Measurements from ENCODE around the gene BRAP.
"Not testable (repeated sequence)": the region's sequence is repeated elsewhere in the genome, so short reads cannot be mapped to it uniquely, and the experiment has no call there.

BRAP gene

DNA sequence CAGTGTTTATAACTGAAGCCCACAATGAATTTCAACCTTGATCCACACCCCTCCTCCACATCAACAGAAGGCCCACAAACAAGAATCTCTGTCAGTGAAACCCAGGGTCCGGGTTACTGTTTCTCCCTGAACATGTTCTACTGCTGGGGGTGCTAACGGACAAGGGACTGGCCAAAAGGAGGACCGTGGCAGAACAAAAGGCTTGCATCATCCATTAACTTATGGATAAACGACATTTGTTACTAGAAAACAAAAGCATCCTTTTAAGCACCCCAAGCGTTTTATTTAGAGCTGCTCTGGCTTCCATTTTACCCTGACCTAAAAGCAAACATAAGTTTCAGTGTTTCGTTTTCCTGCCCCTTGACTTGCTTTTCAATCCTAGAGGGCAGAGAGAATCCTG, 32.2 kb downstream of the BRAP start:
- no peak overlapping the region for H3K27ac ChIP-seq (replicated peaks; ENCODE audit: low read length)
- peaks cover 20 to 90% of the 10 kb centered on the region in 2 donors for H3K36me3 ChIP-seq (replicated peaks in 1 of 2; ENCODE audit: control insufficient read depth in 2 of 2, insufficient read depth in 2 of 2, low read length in 2 of 2)
- no peak overlapping the region for H2AK5ac ChIP-seq (ENCODE audit: low read depth, low read length)
- no peak for DNase-seq (ENCODE audit: low spot score)
- H3K23ac ChIP-seq (ENCODE audit: low read depth, low read length, poor library complexity) = no peak overlapping the region
- H2BK120ac ChIP-seq (ENCODE audit: low read depth, low read length) = no peak overlapping the region
- H3K9ac ChIP-seq (ENCODE audit: low read depth, low read length, poor library complexity) = no peak overlapping the region
- H3K18ac ChIP-seq (ENCODE audit: low read length) = no peak overlapping the region
- H2AFZ ChIP-seq (ENCODE audit: low read length) = no peak overlapping the region
- H3K9me3 ChIP-seq (replicated peaks in 1 of 2; ENCODE audit: control insufficient read depth in 2 of 2, insufficient read depth in 1 of 2, low read depth in 1 of 2, low read length in 2 of 2) = no peaks in the 10 kb centered on the region
- H2BK12ac ChIP-seq (ENCODE audit: low read length) = no peak overlapping the region
- no peak overlapping the region for H4K91ac ChIP-seq (ENCODE audit: low read depth, low read length, poor library complexity)
- no peak overlapping the region for H2BK15ac ChIP-seq (ENCODE audit: low read length)
- no peak overlapping the region for H3K4me3 ChIP-seq (ENCODE audit: low read length in 2 of 2)
- H3K14ac ChIP-seq (ENCODE audit: low read length) = no peak overlapping the region
- no CpG with 5 or more reads among the region's 6 CpGs for WGBS, 2 donors (ENCODE audit: extremely low coverage in 2 of 2, insufficient read length in 2 of 2, insufficient replicate concordance in 1 of 2)
- H3K4ac ChIP-seq (ENCODE audit: low read length) = no peak overlapping the region
- H3K79me1 ChIP-seq (ENCODE audit: low read depth, low read length) = peaks cover 2% of the 10 kb centered on the region
- H3K4me1 ChIP-seq (ENCODE audit: control insufficient read depth in 2 of 2, insufficient read depth in 1 of 2, low read depth in 1 of 2, low read length in 2 of 2) = no peaks in the 10 kb centered on the region
- H3K4me2 ChIP-seq (ENCODE audit: insufficient read depth, low read length, poor library complexity, severe bottlenecking) = no peak overlapping the region
- no peak overlapping the region for H4K8ac ChIP-seq (ENCODE audit: low read depth, low read length)
- no peaks in the 10 kb centered on the region for H3K27me3 ChIP-seq (ENCODE audit: control insufficient read depth in 3 of 3, insufficient read depth in 3 of 3, low read depth in 1 of 3, low read length in 3 of 3)
- no peak overlapping the region for H2BK5ac ChIP-seq (ENCODE audit: low read length)

DNA sequence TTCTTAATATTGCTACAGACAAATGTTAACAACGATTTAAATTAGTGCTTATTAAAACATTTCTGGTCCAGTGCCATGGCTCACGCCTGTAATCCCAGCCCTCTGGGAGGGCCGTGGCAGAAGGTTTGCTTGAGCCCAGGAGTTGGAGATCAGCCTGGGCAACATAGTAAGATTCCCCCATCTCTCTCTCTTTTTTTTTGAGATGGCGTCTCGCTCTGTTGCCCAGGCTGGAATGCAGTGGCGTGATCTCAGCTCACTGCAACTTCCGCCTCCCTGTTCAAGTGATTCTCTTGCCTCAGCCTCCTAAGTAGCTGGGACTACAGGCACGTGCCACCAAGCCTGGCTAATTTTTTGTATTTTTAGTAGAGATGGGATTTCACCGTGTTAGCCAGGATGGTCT, 33.2 kb downstream of the BRAP start:
- not testable (repeated sequence) for H3K4me2 ChIP-seq (ENCODE audit: insufficient read depth, low read length, poor library complexity, severe bottlenecking); H2BK120ac ChIP-seq (ENCODE audit: low read depth, low read length); H4K91ac ChIP-seq (ENCODE audit: low read depth, low read length, poor library complexity); H4K8ac ChIP-seq (ENCODE audit: low read depth, low read length); H3K18ac ChIP-seq (ENCODE audit: low read length); DNase-seq (ENCODE audit: low spot score); H2AFZ ChIP-seq (ENCODE audit: low read length); H3K4ac ChIP-seq (ENCODE audit: low read length); H3K9me3 ChIP-seq (replicated peaks in 1 of 2; ENCODE audit: control insufficient read depth in 2 of 2, insufficient read depth in 1 of 2, low read depth in 1 of 2, low read length in 2 of 2); H2BK15ac ChIP-seq (ENCODE audit: low read length); H3K14ac ChIP-seq (ENCODE audit: low read length); H3K79me1 ChIP-seq (ENCODE audit: low read depth, low read length); H3K4me1 ChIP-seq (ENCODE audit: control insufficient read depth in 2 of 2, insufficient read depth in 1 of 2, low read depth in 1 of 2, low read length in 2 of 2); H2AK5ac ChIP-seq (ENCODE audit: low read depth, low read length); H3K27me3 ChIP-seq (ENCODE audit: control insufficient read depth in 3 of 3, insufficient read depth in 3 of 3, low read depth in 1 of 3, low read length in 3 of 3); H2BK5ac ChIP-seq (ENCODE audit: low read length); H3K27ac ChIP-seq (replicated peaks; ENCODE audit: low read length); H2BK12ac ChIP-seq (ENCODE audit: low read length); H3K9ac ChIP-seq (ENCODE audit: low read depth, low read length, poor library complexity); H3K23ac ChIP-seq (ENCODE audit: low read depth, low read length, poor library complexity); H3K4me3 ChIP-seq (ENCODE audit: low read length in 2 of 2)
- peaks cover 20 to 83% of the 10 kb centered on the region in 2 donors for H3K36me3 ChIP-seq (replicated peaks in 1 of 2; ENCODE audit: control insufficient read depth in 2 of 2, insufficient read depth in 2 of 2, low read length in 2 of 2)
- no CpG with 5 or more reads among the region's 9 CpGs for WGBS, 2 donors (ENCODE audit: extremely low coverage in 2 of 2, insufficient read length in 2 of 2, insufficient replicate concordance in 1 of 2)

DNA sequence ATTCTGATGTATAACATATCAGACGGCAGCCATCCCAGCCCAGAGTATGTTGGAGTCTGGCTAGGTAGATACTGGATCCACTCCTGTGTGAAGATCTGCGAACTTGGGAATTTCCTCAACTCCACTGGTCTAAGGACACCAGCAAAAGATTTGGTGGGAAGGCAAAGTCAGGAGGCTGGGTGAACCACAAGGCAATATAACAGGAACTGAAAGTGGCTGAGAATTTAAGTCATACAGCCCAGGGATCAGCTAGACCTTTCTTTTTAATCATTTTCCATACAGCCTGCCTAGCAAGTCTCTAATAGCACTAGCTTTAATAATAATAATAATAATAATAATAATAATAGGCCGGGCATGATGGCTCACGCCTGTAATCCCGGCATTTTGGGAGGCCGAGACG, 34.8 kb downstream of the BRAP start:
- H3K36me3 ChIP-seq (replicated peaks in 1 of 2; ENCODE audit: control insufficient read depth in 2 of 2, insufficient read depth in 2 of 2, low read length in 2 of 2) = peaks cover 19 to 85% of the 10 kb centered on the region in 2 donors
- no peak overlapping the region for H3K27ac ChIP-seq (replicated peaks; ENCODE audit: low read length)
- DNase-seq (ENCODE audit: low spot score) = no peak

DNA sequence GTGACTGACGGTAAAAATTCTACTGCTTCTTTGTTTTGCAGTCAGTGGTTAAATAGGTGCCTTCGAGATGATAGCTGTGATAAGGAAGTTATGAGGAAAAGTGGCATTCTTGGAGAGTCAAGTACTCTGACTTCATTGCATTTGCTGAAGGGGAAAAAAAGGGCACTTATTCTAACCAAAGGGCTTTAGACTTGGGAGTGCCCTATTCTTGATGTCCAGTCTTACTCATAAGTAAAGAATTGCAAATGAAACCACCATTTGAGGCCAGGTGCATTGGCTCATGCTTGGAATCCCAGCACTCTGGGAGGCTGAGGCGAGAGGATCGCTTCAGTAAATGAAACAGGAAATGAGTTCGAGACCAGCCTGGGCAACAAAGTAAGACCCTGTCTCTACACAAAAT, 40.3 kb downstream of the BRAP start:
- H2BK120ac ChIP-seq (ENCODE audit: low read depth, low read length) = no peak overlapping the region
- H3K4me2 ChIP-seq (ENCODE audit: insufficient read depth, low read length, poor library complexity, severe bottlenecking) = no peak overlapping the region
- H3K36me3 ChIP-seq (replicated peaks in 1 of 2; ENCODE audit: control insufficient read depth in 2 of 2, insufficient read depth in 2 of 2, low read length in 2 of 2) = peaks cover 21 to 78% of the 10 kb centered on the region in 2 donors
- H2AFZ ChIP-seq (ENCODE audit: low read length) = no peak overlapping the region
- H3K4me1 ChIP-seq (ENCODE audit: control insufficient read depth in 2 of 2, insufficient read depth in 1 of 2, low read depth in 1 of 2, low read length in 2 of 2) = no peaks in the 10 kb centered on the region
- H3K14ac ChIP-seq (ENCODE audit: low read length) = no peak overlapping the region
- no peak overlapping the region for H2BK15ac ChIP-seq (ENCODE audit: low read length)
- H3K79me1 ChIP-seq (ENCODE audit: low read depth, low read length) = peaks cover 2% of the 10 kb centered on the region
- H3K9me3 ChIP-seq (replicated peaks in 1 of 2; ENCODE audit: control insufficient read depth in 2 of 2, insufficient read depth in 1 of 2, low read depth in 1 of 2, low read length in 2 of 2) = no peaks in the 10 kb centered on the region
- no peak overlapping the region for H3K9ac ChIP-seq (ENCODE audit: low read depth, low read length, poor library complexity)
- no CpG with 5 or more reads among the region's 5 CpGs for WGBS, 2 donors (ENCODE audit: extremely low coverage in 2 of 2, insufficient read length in 2 of 2, insufficient replicate concordance in 1 of 2)
- H2BK12ac ChIP-seq (ENCODE audit: low read length) = no peak overlapping the region
- H3K27ac ChIP-seq (replicated peaks; ENCODE audit: low read length) = no peak overlapping the region
- no peak overlapping the region for H3K23ac ChIP-seq (ENCODE audit: low read depth, low read length, poor library complexity)
- H2BK5ac ChIP-seq (ENCODE audit: low read length) = no peak overlapping the region
- no peak overlapping the region for H3K18ac ChIP-seq (ENCODE audit: low read length)
- H4K8ac ChIP-seq (ENCODE audit: low read depth, low read length) = no peak overlapping the region
- no peaks in the 10 kb centered on the region for H3K27me3 ChIP-seq (ENCODE audit: control insufficient read depth in 3 of 3, insufficient read depth in 3 of 3, low read depth in 1 of 3, low read length in 3 of 3)
- H2AK5ac ChIP-seq (ENCODE audit: low read depth, low read length) = no peak overlapping the region
- no peak overlapping the region for H3K4me3 ChIP-seq (ENCODE audit: low read length in 2 of 2)
- no peak for DNase-seq (ENCODE audit: low spot score)
- H3K4ac ChIP-seq (ENCODE audit: low read length) = no peak overlapping the region
- H4K91ac ChIP-seq (ENCODE audit: low read depth, low read length, poor library complexity) = no peak overlapping the region

More for the DNA sequence above, 34.8 kb downstream of the BRAP start:
- H3K27me3 ChIP-seq (ENCODE audit: control insufficient read depth in 3 of 3, insufficient read depth in 3 of 3, low read depth in 1 of 3, low read length in 3 of 3) = no peaks in the 10 kb centered on the region
- no peak overlapping the region for H2BK5ac ChIP-seq (ENCODE audit: low read length)
- H2BK120ac ChIP-seq (ENCODE audit: low read depth, low read length) = no peak overlapping the region
- H3K9ac ChIP-seq (ENCODE audit: low read depth, low read length, poor library complexity) = no peak overlapping the region
- no peak overlapping the region for H3K23ac ChIP-seq (ENCODE audit: low read depth, low read length, poor library complexity)
- H2AK5ac ChIP-seq (ENCODE audit: low read depth, low read length) = no peak overlapping the region
- no peak overlapping the region for H3K18ac ChIP-seq (ENCODE audit: low read length)
- no peak overlapping the region for H2BK12ac ChIP-seq (ENCODE audit: low read length)
- no peak overlapping the region for H4K8ac ChIP-seq (ENCODE audit: low read depth, low read length)
- WGBS, 2 donors (ENCODE audit: extremely low coverage in 2 of 2, insufficient read length in 2 of 2, insufficient replicate concordance in 1 of 2) = no CpG with 5 or more reads among the region's 7 CpGs
- no peak overlapping the region for H2BK15ac ChIP-seq (ENCODE audit: low read length)
- H3K4me3 ChIP-seq (ENCODE audit: low read length in 2 of 2) = no peak overlapping the region
- H2AFZ ChIP-seq (ENCODE audit: low read length) = no peak overlapping the region
- no peak overlapping the region for H3K4ac ChIP-seq (ENCODE audit: low read length)
- no peaks in the 10 kb centered on the region for H3K9me3 ChIP-seq (replicated peaks in 1 of 2; ENCODE audit: control insufficient read depth in 2 of 2, insufficient read depth in 1 of 2, low read depth in 1 of 2, low read length in 2 of 2)
- no peak overlapping the region for H3K14ac ChIP-seq (ENCODE audit: low read length)
- no peaks in the 10 kb centered on the region for H3K4me1 ChIP-seq (ENCODE audit: control insufficient read depth in 2 of 2, insufficient read depth in 1 of 2, low read depth in 1 of 2, low read length in 2 of 2)
- H4K91ac ChIP-seq (ENCODE audit: low read depth, low read length, poor library complexity) = no peak overlapping the region
- no peak overlapping the region for H3K4me2 ChIP-seq (ENCODE audit: insufficient read depth, low read length, poor library complexity, severe bottlenecking)
- H3K79me1 ChIP-seq (ENCODE audit: low read depth, low read length) = peaks cover 2% of the 10 kb centered on the region

Measured in neuronal stem cell (in vitro differentiated cells).